H9 (cell line): Measurements from ENCODE around the gene C6orf120. TPM values are rescaled to one million over a fixed set of nuclear protein-coding genes. Genes with fewer than 3 reads are reported as not detected.

ENCODE experiments used
- DNase-seq: peaks from one replicate; pipeline ENCODE4 v3.0.0-alpha.2; 2017
- H2AFZ ChIP-seq: one replicate; pipeline ENCODE4 v1.6.1; 2013; ENCODE audit warnings: mild to moderate bottlenecking, low read length, control low read depth, moderate library complexity
- H2AK5ac ChIP-seq: 2 replicates; pipeline ENCODE4 v1.6.1; 2013; ENCODE audit warnings: low read length, control low read depth, mixed read lengths; ENCODE audit not compliant: insufficient read length
- H2BK120ac ChIP-seq: one replicate; pipeline ENCODE4 v1.6.1; 2013; ENCODE audit warnings: low read depth, mild to moderate bottlenecking, low read length, control low read depth, inconsistent platforms; ENCODE audit not compliant: poor library complexity, severe bottlenecking
- H2BK12ac ChIP-seq: 2 replicates; pipeline ENCODE4 v1.6.1; 2013; ENCODE audit warnings: low read length, control low read depth, mixed read lengths, low read depth; ENCODE audit not compliant: insufficient read length
- H2BK15ac ChIP-seq: 2 replicates; pipeline ENCODE4 v1.6.1; 2013; ENCODE audit warnings: low read depth, low read length, control low read depth
- H2BK20ac ChIP-seq: one replicate; pipeline ENCODE4 v1.6.1; 2013; ENCODE audit warnings: low read depth, mild to moderate bottlenecking, low read length, control low read depth, inconsistent platforms; ENCODE audit not compliant: poor library complexity, severe bottlenecking
- H2BK5ac ChIP-seq: 2 replicates; pipeline ENCODE4 v1.6.1; 2013; ENCODE audit warnings: low read length, control low read depth, mixed read lengths; ENCODE audit not compliant: insufficient read length
- H3K14ac ChIP-seq: 2 replicates; pipeline ENCODE4 v1.6.1; 2013; ENCODE audit warnings: low read length, control low read depth; ENCODE audit not compliant: insufficient read depth
- H3K18ac ChIP-seq: 2 replicates; pipeline ENCODE4 v1.6.1; 2013; ENCODE audit warnings: low read depth, mild to moderate bottlenecking, mixed read lengths, low read length, control low read depth; ENCODE audit not compliant: insufficient read length
- H3K23ac ChIP-seq: 2 replicates; pipeline ENCODE4 v1.6.1; 2013; ENCODE audit warnings: low read length, control low read depth, mixed read lengths, low read depth; ENCODE audit not compliant: insufficient read length
- H3K23me2 ChIP-seq: 2 replicates; pipeline ENCODE4 v1.6.1; 2013; ENCODE audit warnings: low read depth, mild to moderate bottlenecking, mixed read lengths, low read length, control low read depth; ENCODE audit not compliant: insufficient read length, poor library complexity, severe bottlenecking
- H3K27ac ChIP-seq: 2 replicates; pipeline ENCODE4 v1.5.1; 2013; ENCODE audit warnings: low read length, control low read depth, mixed read lengths, low read depth; ENCODE audit not compliant: insufficient read length
- H3K27me3 ChIP-seq: 2 replicates; pipeline ENCODE4 v1.6.1; 2013; ENCODE audit warnings: low read length, control low read depth, inconsistent platforms; ENCODE audit not compliant: insufficient read depth
- H3K4ac ChIP-seq: 2 replicates; pipeline ENCODE4 v1.6.1; 2013; ENCODE audit warnings: low read depth, mild to moderate bottlenecking, control low read depth, inconsistent platforms, low read length, moderate library complexity
- H3K4me1 ChIP-seq: 2 replicates; pipeline ENCODE4 v1.6.1; 2013; ENCODE audit warnings: low read length, control low read depth, inconsistent platforms; ENCODE audit not compliant: insufficient read depth
- H3K4me2 ChIP-seq: 2 replicates; pipeline ENCODE4 v1.6.1; 2013; ENCODE audit warnings: low read length, control low read depth, mixed read lengths; ENCODE audit not compliant: insufficient read length, insufficient read depth
- H3K56ac ChIP-seq: 2 replicates; pipeline ENCODE4 v1.6.1; 2013; ENCODE audit warnings: low read depth, mild to moderate bottlenecking, mixed read lengths, low read length, control low read depth; ENCODE audit not compliant: insufficient read length
- H3K79me1 ChIP-seq: 2 replicates; pipeline ENCODE4 v1.6.1; 2013; ENCODE audit warnings: low read depth, mild to moderate bottlenecking, moderate library complexity, low read length, control low read depth, inconsistent platforms; ENCODE audit not compliant: insufficient read depth, poor library complexity, severe bottlenecking
- H3K79me2 ChIP-seq: 2 replicates; pipeline ENCODE4 v1.6.1; 2013; ENCODE audit warnings: low read length, control low read depth, inconsistent platforms; ENCODE audit not compliant: insufficient read depth
- H3K9ac ChIP-seq: 2 replicates; pipeline ENCODE4 v1.6.1; 2013; ENCODE audit warnings: low read length, control low read depth, mixed read lengths; ENCODE audit not compliant: insufficient read length; ENCODE audit errors: extremely low read depth
- H3K9me3 ChIP-seq: one replicate; pipeline ENCODE4 v1.6.1; 2013; ENCODE audit warnings: low read depth, low read length, inconsistent platforms; ENCODE audit not compliant: control insufficient read depth
- H3T11ph ChIP-seq: one replicate; pipeline ENCODE4 v1.6.1; 2013; ENCODE audit warnings: mild to moderate bottlenecking, low read length, control low read depth, inconsistent platforms
- H4K20me1 ChIP-seq: one replicate; pipeline ENCODE4 v1.6.1; 2013; ENCODE audit not compliant: control insufficient read depth, insufficient read length, insufficient read depth
- H4K5ac ChIP-seq: 2 replicates; pipeline ENCODE4 v1.6.1; 2013; ENCODE audit warnings: low read depth, mild to moderate bottlenecking, mixed read lengths, low read length, control low read depth; ENCODE audit not compliant: insufficient read length
- H4K8ac ChIP-seq: replicated peaks from 2 replicates; pipeline ENCODE4 v1.6.1; 2013; ENCODE audit warnings: low read length, control low read depth, mixed read lengths, low read depth; ENCODE audit not compliant: insufficient read length
- H4K91ac ChIP-seq: 2 replicates; pipeline ENCODE4 v1.6.1; 2013; ENCODE audit warnings: low read depth, mild to moderate bottlenecking, moderate library complexity, mixed read lengths, low read length, control low read depth; ENCODE audit not compliant: insufficient read length
- H3K27ac Mint-ChIP-seq, 3 experiments: 2 replicates in 2 of 3; 3 replicates in 1 of 3; pipeline ENCODE4 v1.8.0; 2020 to 2021; ENCODE audit warnings: mixed read lengths in 3 of 3, mild to moderate bottlenecking in 1 of 3, moderate library complexity in 1 of 3
- H3K27me3 Mint-ChIP-seq: 2 replicates; pipeline ENCODE4 v1.8.0; 2021; ENCODE audit warnings: low read depth, mild to moderate bottlenecking, moderate library complexity, mixed read lengths
- H3K36me3 Mint-ChIP-seq, 3 experiments: 2 replicates in 2 of 3; 3 replicates in 1 of 3; pipeline ENCODE4 v1.8.0; 2020 to 2021; ENCODE audit warnings: low read depth in 3 of 3, mixed read lengths in 3 of 3; ENCODE audit not compliant: insufficient read depth in 1 of 3
- H3K4me1 Mint-ChIP-seq, 2 experiments: 2 replicates each; pipeline ENCODE4 v1.8.0; 2020; ENCODE audit warnings: mixed read lengths in 2 of 2
- H3K4me3 Mint-ChIP-seq, 2 experiments: 2 replicates in 1 of 2; 3 replicates in 1 of 2; pipeline ENCODE4 v1.8.0; 2020 to 2021; ENCODE audit warnings: mild to moderate bottlenecking in 2 of 2, mixed read lengths in 2 of 2, moderate library complexity in 1 of 2
- H3K9me3 Mint-ChIP-seq, 2 experiments: 2 replicates in 1 of 2; 3 replicates in 1 of 2; pipeline ENCODE4 v1.8.0; 2020; ENCODE audit warnings: mild to moderate bottlenecking in 2 of 2, mixed read lengths in 2 of 2, moderate library complexity in 1 of 2
- CTCF ChIP-seq: fragments of 200-600 bp; sonication (generic); conservative IDR thresholded peaks from 3 replicates; pipeline ENCODE4 v1.8.0; 2021; ENCODE audit warnings: antibody characterized with exemption, mild to moderate bottlenecking
- WGBS: extraction: QIAGEN DNeasy Blood & Tissue Kit; methylation state at CpG from one replicate; pipeline ENCODE4 v1.1.7; 2013; ENCODE audit warnings: missing lambda C conversion rate, low lambda C conversion rate, mixed read lengths; ENCODE audit not compliant: insufficient read length; ENCODE audit errors: extremely low coverage; 5-methylcytosine and 5-hydroxymethylcytosine counted together
- total RNA-seq: library from RNA; stranded (reverse); gene quantifications from 2 replicates; pipeline ENCODE4 v1.2.1, GENCODE V29; 2021

Gene C6orf120
- total RNA-seq, 1 experiment from 2014 or later, result 23.2 TPM

- Histone ChIP-seq H3K14ac (no peak overlapping the region), H4K91ac (no peak overlapping the region), H3K27ac (no peak overlapping the region), H3K23me2 (no peaks in the 10 kb centered on the region), H2BK120ac (no peak overlapping the region), H3K9me3 (no peaks in the 10 kb centered on the region), H3K18ac (no peak overlapping the region), H3K4me2 (no peak overlapping the region), H4K5ac (no peak overlapping the region), H2BK5ac (no peak overlapping the region), H2BK12ac (no peak overlapping the region), H3K79me2 (no peaks in the 10 kb centered on the region), H3K56ac (no peak overlapping the region), H3K27me3 (no peaks in the 10 kb centered on the region), H4K8ac (no peak overlapping the region), H2AK5ac (no peak overlapping the region), H2AFZ (no peak overlapping the region), H3K9ac (no peak overlapping the region), H3K23ac (no peak overlapping the region), H2BK15ac (no peak overlapping the region), H3K79me1 (peaks cover 9% of the 10 kb centered on the region), H3K4ac (no peak overlapping the region), H4K20me1 (no peaks in the 10 kb centered on the region), H3T11ph (no peak overlapping the region), H3K4me1 (no peaks in the 10 kb centered on the region), H2BK20ac (no peak overlapping the region)
- no peak for TF ChIP-seq CTCF
- Mint-ChIP-seq H3K27me3 (no peaks in the 10 kb centered on the region), H3K27ac (no peak overlapping the region), H3K9me3 (no peaks in the 10 kb centered on the region), H3K4me1 (no peaks in the 10 kb centered on the region), H3K36me3 (peaks cover 10 to 72% (median 72%) of the 10 kb centered on the region in 3 experiments; a peak in 6 of 7 replicates), H3K4me3 (no peak overlapping the region)
- no peak for DNase-seq
- no CpG with 5 or more reads among the region's 9 CpGs for WGBS
These were observed 12.7 kb downstream of the C6orf120 start for GRCh38 chr6:169714595-169714994.
